ENCODE measurements around the gene CLEC4G. TPM values are rescaled to one million over a fixed set of nuclear protein-coding genes. Genes with fewer than 3 reads are reported as not detected.

The CLEC4G gene
- total and polyA plus RNA-seq, 2 donors (not counting 3 experiments of a cell fraction or from before 2014, with no cell fraction given), result not detected

DNA sequence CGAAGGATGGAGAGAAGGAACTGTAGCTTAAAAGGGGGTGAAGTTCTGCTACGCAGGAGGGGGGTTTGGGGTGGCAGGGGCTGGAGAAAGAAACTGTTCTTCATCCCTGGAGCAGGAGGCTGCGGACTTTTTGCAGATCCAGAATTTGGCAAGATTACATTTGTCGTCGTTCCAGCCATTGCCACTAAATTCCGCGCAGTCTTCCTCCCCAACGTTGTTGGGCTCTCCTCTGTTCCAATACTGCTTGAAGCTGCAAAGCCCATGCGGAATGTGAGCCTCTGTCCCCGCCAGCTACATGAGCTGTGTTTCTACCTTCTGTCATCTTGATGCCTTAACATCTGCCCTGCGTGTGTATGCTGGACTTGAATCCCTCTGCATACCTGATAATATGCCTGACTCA lies 11.1 kb upstream of the CLEC4G start:
- H3K36me3 ChIP-seq (ENCODE audit: control insufficient read depth in 2 of 2, extremely low read depth in 1 of 2, insufficient read depth in 2 of 2, low read length in 2 of 2), result no peaks in the 10 kb centered on the region

GRCh38 chr19:7742575-7742974 lies 10.7 kb upstream of the CLEC4G start:
- no peaks in the 10 kb centered on the region for H3K9me3 ChIP-seq (replicated peaks; ENCODE audit: control insufficient read depth, insufficient read depth, low read length)
- peaks cover 0 to 3% of the 10 kb centered on the region in 2 experiments for H3K27me3 ChIP-seq (ENCODE audit: control insufficient read depth in 2 of 2, insufficient read depth in 2 of 2, low read length in 2 of 2)
- no peak overlapping the region for H3K4me2 ChIP-seq (ENCODE audit: insufficient read depth, low read length)
- CTCF ChIA-PET, result interaction anchor here (2.3 kb wide), 1 partner anchor 57 kb away, joined by 9 read pairs; no protein-coding TSS in a partner anchor
- H2AFZ ChIP-seq (ENCODE audit: low read depth, low read length), result no peak overlapping the region
- no TSS peak for BruUV-seq (replicated peaks)
- H3K4me1 ChIP-seq (ENCODE audit: control insufficient read depth, extremely low read depth, insufficient read depth, low read length), result no peaks in the 10 kb centered on the region
- DNase-seq (ENCODE audit: low read depth, low spot score) (no peak), FAIRE-seq (no peak)
- H3K36me3 ChIP-seq (ENCODE audit: control insufficient read depth in 2 of 2, extremely low read depth in 1 of 2, insufficient read depth in 2 of 2, low read length in 2 of 2), result no peaks in the 10 kb centered on the region
- no peak overlapping the region for H3K4me3 ChIP-seq (replicated peaks in 1 of 3; ENCODE audit: insufficient read depth in 1 of 3, low read depth in 1 of 3, low read length in 3 of 3)
- no peaks in the 10 kb centered on the region for H4K20me1 ChIP-seq (replicated peaks; ENCODE audit: control insufficient read depth, extremely low read depth, insufficient read depth, low read length)
- no peaks in the 10 kb centered on the region for H3K79me2 ChIP-seq (ENCODE audit: control insufficient read depth, insufficient read depth, low read length)
- H3K27ac ChIP-seq (ENCODE audit: insufficient read depth, low read depth, low read length), result no peak overlapping the region
- no peak overlapping the region for H3K9ac ChIP-seq (replicated peaks; ENCODE audit: extremely low read depth, insufficient read depth, low read length)
- intact Hi-C loops (cut with micrococcal nuclease), result no loop called here
- TF ChIP-seq MYC (IDR thresholded peaks at IDR 0.05; ENCODE audit: low read depth, low read length) (no peak), JUN (IDR thresholded peaks at IDR 0.05; ENCODE audit: borderline replicate concordance, insufficient read depth, insufficient read length, low read depth) (no peak)
- TF ChIP-seq, protein P1, sequence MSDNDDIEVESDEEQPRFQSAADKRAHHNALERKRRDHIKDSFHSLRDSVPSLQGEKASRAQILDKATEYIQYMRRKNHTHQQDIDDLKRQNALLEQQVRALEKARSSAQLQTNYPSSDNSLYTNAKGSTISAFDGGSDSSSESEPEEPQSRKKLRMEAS (IDR thresholded peaks at IDR 0.05; ENCODE audit: insufficient read depth, insufficient read length), result no peak
- POLR2A ChIA-PET, result no interaction called here
- dilution Hi-C loops (cut with MboI; ENCODE audit: extremely low pct_ligation_motif_present, low sequenced_read_pairs), result no loop called here
- H3K9me1 ChIP-seq (replicated peaks; ENCODE audit: control insufficient read depth, extremely low read depth, insufficient read depth, low read length), result no peaks in the 10 kb centered on the region

More for the DNA sequence above, 11.1 kb upstream of the CLEC4G start:
- FAIRE-seq (no peak), DNase-seq (ENCODE audit: low read depth, low spot score) (no peak)
- ChIA-PET POLR2A (no interaction called here), CTCF (interaction anchor here (1.9 to 2.3 kb wide), 2 partner anchors 57 to 62 kb away, joined by 5 to 9 read pairs; partner anchors contain the start of gene TRAPPC5)
- intact Hi-C loops (cut with micrococcal nuclease) (no loop called here), dilution Hi-C loops (cut with MboI; ENCODE audit: extremely low pct_ligation_motif_present, low sequenced_read_pairs) (no loop called here)
- no peak overlapping the region for H2AFZ ChIP-seq (ENCODE audit: low read depth, low read length)
- no peak overlapping the region for H3K27ac ChIP-seq (ENCODE audit: insufficient read depth, low read depth, low read length)
- H4K20me1 ChIP-seq (replicated peaks; ENCODE audit: control insufficient read depth, extremely low read depth, insufficient read depth, low read length), result no peaks in the 10 kb centered on the region
- no peaks in the 10 kb centered on the region for H3K9me1 ChIP-seq (replicated peaks; ENCODE audit: control insufficient read depth, extremely low read depth, insufficient read depth, low read length)
- peaks cover 0 to 3% of the 10 kb centered on the region in 2 experiments for H3K27me3 ChIP-seq (ENCODE audit: control insufficient read depth in 2 of 2, insufficient read depth in 2 of 2, low read length in 2 of 2)
- BruUV-seq (replicated peaks), result no TSS peak
- H3K4me3 ChIP-seq (replicated peaks in 1 of 3; ENCODE audit: insufficient read depth in 1 of 3, low read depth in 1 of 3, low read length in 3 of 3), result no peak overlapping the region
- H3K4me2 ChIP-seq (ENCODE audit: insufficient read depth, low read length), result no peak overlapping the region
- H3K79me2 ChIP-seq (ENCODE audit: control insufficient read depth, insufficient read depth, low read length), result no peaks in the 10 kb centered on the region
- H3K9me3 ChIP-seq (replicated peaks; ENCODE audit: control insufficient read depth, insufficient read depth, low read length), result no peaks in the 10 kb centered on the region
- H3K4me1 ChIP-seq (ENCODE audit: control insufficient read depth, extremely low read depth, insufficient read depth, low read length), result no peaks in the 10 kb centered on the region
- H3K9ac ChIP-seq (replicated peaks; ENCODE audit: extremely low read depth, insufficient read depth, low read length), result no peak overlapping the region
- TF ChIP-seq JUN (IDR thresholded peaks at IDR 0.05; ENCODE audit: borderline replicate concordance, insufficient read depth, insufficient read length, low read depth), result no peak
- TF ChIP-seq, protein P2, sequence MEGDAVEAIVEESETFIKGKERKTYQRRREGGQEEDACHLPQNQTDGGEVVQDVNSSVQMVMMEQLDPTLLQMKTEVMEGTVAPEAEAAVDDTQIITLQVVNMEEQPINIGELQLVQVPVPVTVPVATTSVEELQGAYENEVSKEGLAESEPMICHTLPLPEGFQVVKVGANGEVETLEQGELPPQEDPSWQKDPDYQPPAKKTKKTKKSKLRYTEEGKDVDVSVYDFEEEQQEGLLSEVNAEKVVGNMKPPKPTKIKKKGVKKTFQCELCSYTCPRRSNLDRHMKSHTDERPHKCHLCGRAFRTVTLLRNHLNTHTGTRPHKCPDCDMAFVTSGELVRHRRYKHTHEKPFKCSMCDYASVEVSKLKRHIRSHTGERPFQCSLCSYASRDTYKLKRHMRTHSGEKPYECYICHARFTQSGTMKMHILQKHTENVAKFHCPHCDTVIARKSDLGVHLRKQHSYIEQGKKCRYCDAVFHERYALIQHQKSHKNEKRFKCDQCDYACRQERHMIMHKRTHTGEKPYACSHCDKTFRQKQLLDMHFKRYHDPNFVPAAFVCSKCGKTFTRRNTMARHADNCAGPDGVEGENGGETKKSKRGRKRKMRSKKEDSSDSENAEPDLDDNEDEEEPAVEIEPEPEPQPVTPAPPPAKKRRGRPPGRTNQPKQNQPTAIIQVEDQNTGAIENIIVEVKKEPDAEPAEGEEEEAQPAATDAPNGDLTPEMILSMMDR (IDR thresholded peaks at IDR 0.05; ENCODE audit: extremely low read depth in 1 of 2, insufficient read depth in 1 of 2, low read depth in 1 of 2, low read length in 2 of 2), result no peak
- no peak for TF ChIP-seq FOS (IDR thresholded peaks at IDR 0.05; ENCODE audit: borderline replicate concordance, insufficient read depth, low read length)
- no peak for TF ChIP-seq MYC (IDR thresholded peaks at IDR 0.05; ENCODE audit: low read depth, low read length)

Data from endothelial cell of umbilical vein (primary cell).